GM18870 (cell line): ENCODE measurements around the gene STIM1.
A peak's percentile ranks its signal among the peaks of the same experiment; 100 is the strongest.
"Not testable (repeated sequence)": the region's sequence is repeated elsewhere in the genome, so short reads cannot be mapped to it uniquely, and the experiment has no call there.

Source experiments
- ATAC-seq: cut with Tn5 transposase; IDR thresholded peaks from one replicate; pipeline ENCODE4 v1.9.1; 2021; ENCODE audit warnings: moderate library complexity; ENCODE audit not compliant: unreplicated experiment

STIM1 gene

DNA sequence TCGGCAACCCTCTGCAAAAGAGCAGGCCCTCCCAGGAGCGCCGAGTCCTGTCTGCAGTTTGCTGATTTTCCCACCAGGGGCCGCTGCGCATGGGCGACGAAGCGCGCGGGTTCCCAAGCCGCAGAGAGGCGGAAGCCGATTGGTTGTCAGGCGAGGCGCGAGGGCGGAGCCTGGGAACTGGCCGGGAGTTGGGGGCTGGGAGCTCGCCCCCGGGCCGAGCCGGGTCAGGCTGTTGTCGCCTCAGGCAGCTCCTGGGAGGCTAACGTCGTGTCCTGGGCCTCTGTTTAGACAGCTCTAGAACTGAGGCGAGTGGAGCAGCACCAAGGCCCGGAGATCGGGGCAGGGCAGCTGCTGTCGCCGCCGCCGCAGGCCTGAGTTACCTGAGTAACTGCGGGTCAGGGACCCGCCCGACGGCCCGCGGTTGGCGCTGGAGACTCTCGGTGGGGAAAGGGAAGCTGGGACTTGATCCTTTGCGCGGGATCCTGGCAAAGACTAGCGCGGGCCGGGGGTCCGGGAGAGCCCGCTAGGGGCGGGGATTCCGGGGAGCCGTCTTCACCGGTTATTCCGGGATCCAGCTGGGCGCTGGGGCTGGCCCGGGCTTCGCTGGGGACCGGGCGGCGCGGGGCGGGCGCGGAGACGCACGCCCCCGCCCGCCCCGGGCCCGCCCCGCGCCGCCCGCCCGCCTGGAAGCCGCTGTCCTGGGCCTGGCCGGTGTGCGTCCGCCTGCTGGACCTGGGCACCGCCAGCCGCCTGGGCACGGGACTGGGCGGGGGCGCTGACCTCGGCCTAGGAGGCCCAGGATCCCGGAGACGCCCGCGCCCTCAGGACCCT lies at the start of gene STIM1:
TSS of gene STIM1 (plus strand) at position 688 of the 831 bp plus-strand sequence. CDS start 607 bp downstream, outside the sequence.
- ATAC-seq: peak; percentile 64

DNA sequence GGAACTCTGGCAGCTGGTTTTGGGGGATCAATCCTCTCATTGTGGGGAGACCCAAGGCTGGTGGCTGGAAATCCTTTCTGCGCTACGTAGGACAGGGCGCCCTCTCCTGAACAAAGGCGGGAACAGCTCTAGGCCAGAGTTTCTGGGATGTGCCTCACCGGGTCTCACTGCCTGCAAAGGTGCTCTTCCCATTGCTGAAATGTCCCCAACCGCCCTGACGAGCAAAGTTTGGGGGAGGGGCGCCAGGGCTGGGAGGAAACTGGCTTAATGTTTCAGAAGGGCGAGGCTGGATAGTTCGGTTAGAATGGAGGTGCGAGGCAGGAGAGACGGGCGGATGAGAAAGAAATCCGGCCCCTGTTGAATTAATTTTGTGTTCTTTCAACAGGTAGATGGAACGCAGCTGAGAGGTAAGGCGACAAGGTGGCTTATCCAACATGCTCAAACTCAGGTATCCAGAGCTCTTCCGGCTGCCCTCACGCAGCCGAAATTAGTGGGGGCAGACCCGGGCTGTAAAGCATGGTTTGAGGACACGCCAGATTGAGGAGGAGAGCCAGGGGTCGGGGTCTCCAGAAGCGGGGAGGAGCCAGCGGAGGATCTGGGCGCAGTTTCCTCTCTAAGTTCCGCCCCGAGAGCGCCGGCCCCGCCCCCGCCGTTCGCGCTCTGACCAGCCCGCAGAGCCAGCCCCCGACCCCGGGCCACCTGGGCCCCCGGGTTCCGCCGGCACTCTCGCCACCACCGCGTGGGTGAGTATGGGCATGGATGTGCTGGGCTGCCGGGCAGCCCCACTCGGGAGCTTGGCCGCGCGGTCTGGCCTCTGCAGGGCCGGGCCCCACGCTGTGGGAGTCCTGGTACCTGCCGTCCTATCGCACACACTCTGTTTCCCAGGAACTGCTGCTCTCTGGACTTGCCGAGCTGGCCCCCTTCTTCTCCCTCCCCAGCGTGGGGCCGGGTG lies 47.3 kb upstream of the STIM1 start, which contains the start of gene PGAP2:
TSS of gene PGAP2 (plus strand) at position 652 of the 952 bp plus-strand sequence. CDS start 2,700 bp downstream, outside the sequence.
- no peak for ATAC-seq

DNA sequence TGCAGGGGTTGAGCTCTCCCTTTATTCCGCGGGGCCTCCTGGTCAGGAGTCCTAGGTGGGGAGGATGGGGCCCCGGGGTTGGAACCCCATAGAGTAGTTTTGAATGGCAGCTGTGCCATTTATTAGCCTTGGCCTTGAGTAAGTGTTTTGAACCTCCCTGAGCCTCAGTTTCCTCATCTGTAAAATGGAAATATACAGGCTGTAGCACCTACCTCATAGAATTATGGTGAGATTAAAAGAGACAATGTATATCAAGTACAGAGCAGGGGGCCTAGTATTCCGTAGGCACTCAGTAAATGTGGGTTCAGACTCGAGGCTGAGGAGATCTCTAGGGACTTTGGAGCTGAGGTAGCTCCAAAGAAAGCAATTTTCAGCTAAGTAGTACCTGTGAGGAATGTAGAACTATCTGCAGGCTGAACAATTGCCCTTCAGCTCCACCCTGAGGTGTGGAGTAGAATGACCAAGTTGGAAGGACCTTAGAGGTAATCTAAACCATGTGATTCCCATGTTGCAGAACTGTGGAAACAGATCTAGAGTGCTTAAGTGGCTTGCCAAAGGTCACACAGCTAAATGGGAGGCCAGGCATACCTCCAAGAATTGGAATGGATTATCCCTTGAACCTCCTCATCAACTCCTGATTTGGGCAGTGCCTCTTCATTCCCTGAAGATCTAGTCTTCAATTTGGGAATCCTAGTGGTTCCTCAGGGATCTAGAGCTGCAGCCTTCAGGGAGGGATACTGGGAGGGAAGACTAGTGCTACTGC lies 46.4 kb upstream of the STIM1 start:
- ATAC-seq: peak; percentile 78

DNA sequence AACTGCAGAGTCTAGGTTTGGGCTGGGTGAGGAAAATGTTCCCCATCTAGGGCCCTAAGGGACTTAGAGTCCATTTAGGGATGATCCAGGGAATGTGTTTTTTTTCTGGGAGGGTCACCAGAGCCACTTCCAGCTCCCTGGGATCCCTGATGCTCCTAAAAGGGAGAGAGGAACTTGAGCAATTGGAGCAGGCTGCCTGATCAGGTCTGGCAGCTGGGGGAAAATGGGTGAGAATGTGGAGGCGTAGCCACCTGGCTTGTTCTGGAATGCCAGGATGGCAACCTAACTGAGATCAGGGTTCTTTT lies 45.9 kb upstream of the STIM1 start:
- no peak for ATAC-seq

DNA sequence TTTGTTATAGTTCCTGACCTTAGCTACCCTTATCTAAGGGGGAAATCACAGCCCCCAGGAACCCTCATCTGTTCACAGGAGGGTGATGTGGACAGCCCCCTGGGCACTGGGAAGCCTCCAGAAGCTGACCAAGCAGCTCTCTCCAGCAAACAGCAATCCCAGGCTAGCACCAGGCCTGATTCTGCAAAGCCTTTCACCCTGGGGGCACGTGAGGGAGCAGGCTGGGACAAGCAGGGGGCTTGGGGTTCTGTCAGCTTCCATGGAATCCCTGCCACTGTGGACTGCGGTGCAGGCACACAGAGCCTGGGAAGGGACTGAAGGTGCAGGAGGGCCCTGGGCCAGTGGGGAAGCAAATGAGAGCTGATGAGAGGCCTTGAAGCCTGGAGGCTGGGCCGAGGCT lies 45.0 kb upstream of the STIM1 start:
- no peak for ATAC-seq

DNA sequence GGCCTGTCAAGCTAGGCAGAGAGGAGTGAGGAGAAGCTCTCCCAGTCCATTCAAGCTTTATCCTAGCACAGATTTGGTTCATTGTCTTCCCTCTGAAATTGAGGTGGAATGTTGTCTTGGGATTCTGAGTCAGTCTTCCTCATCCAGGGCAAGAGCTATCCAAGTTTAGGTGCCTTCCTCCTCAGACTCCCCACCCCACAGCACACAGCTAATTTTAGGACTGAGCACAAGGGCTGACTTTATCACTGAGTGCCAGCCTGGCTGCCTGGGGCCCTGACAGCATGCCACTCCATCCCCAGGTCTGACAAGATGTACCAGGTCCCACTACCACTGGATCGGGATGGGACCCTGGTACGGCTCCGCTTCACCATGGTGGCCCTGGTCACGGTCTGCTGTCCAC lies 44.5 kb upstream of the STIM1 start:
- no peak for ATAC-seq

DNA sequence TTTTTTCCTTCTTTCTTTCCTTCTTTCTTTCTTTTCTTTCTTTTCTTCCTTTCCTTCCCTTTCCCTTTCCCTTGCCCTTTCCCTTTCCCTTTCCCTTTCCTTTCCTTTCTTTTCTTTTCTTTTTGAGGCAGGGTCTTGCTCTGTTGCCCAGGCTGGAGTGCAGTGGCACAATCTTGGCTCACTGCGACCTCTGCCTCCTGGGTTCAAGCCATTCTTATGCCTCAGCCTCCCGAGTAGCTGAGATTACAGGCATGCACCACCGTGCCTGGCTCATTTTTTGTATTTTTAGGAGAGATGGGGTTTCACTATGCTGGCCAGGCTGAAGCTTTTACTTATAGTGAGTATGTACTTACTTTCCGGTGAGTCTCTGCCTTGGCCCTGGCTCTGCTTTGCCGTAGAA lies 40.6 kb upstream of the STIM1 start:
- ATAC-seq: not testable (repeated sequence)

DNA sequence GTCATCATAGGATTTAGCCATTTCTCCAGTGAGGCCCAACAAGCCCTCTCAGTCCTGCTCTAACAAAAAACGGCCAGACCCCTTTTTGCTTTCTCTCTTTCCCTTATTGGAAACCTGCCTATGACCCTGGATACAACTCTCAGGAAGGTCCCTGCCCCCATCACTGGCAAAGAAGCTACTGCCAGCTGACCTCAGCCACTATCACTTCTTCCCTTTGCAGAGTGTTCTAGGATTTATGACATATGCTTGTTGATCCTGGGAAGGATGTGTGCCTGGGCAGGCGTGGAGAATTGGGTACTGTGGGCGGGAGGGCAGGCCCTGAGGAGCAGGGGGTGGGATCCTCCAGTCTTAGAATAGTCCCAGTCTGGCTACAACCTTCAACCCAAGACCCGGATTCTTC lies 39.6 kb upstream of the STIM1 start:
- no peak for ATAC-seq

DNA sequence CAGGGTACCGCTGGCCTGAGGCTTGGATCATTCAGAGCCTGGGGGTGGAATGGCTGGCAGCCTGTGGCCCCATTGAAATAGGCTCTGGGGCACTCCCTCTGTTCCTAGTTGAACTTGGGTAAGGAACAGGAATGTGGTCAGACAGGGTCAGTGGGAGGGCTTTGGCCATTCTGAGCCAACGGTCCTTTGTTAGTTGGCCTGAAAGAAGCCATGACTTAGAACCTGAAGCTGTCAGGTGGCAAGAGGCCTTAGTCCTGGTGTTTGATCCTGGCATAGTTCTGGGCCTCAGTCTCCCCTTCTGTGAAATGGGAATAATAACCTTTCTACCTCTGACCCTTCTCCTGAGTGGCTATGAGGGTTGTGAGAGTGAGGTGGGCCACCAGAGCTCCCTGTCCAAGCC lies 38.8 kb upstream of the STIM1 start:
- ATAC-seq: no peak

DNA sequence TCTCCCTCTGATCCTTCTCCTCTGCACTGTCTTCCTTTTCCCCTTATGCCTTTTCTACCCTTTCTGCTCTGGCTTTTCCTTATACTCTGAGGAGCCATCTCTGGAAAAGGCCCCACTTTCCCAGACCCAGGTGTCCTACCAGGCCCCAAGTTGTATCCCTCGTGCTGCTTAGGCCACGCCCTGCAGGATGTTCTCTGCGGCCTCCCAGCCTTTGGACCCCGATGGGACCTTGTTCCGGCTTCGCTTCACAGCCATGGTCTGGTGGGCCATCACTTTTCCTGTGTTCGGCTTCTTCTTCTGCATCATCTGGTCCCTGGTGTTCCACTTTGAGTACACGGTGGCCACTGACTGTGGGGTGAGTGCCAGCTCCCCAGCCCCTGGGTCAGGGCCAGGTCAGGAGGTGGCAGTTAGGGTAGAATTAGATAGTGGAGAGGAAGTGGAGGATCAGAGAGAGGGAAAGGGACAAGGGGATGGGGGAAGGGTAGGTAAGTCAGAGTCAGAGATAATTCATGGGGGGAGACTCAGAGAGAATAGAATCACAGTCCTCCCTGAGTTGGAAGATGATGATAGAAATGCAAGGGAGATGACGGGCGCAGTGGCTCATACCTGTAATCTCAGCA lies 38.2 kb upstream of the STIM1 start:
- ATAC-seq: no peak

DNA sequence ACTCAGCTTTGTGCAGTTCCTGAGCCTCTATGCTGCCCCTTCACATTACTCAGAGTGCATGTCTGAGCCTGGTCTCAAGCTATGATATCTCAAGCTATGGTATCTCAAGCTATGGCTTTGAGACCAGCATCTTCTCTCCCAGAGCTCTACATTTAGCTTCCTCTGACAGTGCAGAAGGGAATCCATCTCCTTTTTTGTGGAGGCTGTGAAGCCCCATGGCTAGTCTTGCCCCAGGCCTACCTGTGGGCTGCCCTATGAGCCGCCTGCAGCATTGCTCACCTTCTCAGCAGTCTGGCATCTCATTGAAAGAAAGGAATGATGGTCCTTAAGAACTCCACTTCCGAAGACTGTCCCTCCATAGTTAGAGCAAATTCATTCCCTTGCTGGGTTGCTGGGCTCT lies 34.5 kb upstream of the STIM1 start:
- no peak for ATAC-seq

DNA sequence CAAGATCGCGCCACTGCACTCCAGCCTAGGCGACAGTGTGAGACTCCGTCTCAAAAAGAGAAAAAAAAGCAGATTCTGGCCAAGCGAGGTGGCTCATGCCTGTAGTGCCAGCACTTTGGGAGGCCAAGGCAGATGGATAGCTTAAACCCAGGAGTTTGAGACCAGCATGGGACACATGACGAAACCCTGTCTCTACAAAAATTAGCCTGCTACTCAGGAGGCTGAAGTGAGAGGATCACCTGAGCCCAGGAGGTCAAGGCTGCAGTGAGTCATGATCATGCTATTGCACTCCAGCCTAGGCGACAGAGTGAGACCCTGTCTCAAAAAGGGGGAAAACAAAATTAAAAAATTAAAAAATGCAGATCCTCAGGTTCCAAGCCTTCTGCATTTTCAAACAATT lies 33.2 kb upstream of the STIM1 start:
- no peak for ATAC-seq

DNA sequence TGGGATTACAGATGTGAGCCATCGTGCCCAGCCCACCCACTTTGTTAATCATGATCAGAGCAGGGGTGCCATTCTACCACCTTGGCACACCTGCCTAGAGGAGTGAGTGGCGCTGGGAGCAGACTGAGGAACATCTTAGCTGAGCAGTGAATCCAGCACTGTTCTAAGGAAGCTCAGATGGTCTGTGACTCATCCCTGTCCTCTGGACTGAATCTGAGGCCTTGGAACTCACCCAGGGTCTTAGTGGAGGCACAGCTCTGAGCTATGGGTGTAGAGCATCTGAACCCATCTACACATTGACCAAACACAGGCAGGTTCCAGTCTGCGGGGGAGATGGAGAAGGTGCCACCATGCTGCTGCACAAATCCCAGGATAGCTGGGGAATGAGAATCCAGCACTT lies 32.2 kb upstream of the STIM1 start:
- no peak for ATAC-seq

DNA sequence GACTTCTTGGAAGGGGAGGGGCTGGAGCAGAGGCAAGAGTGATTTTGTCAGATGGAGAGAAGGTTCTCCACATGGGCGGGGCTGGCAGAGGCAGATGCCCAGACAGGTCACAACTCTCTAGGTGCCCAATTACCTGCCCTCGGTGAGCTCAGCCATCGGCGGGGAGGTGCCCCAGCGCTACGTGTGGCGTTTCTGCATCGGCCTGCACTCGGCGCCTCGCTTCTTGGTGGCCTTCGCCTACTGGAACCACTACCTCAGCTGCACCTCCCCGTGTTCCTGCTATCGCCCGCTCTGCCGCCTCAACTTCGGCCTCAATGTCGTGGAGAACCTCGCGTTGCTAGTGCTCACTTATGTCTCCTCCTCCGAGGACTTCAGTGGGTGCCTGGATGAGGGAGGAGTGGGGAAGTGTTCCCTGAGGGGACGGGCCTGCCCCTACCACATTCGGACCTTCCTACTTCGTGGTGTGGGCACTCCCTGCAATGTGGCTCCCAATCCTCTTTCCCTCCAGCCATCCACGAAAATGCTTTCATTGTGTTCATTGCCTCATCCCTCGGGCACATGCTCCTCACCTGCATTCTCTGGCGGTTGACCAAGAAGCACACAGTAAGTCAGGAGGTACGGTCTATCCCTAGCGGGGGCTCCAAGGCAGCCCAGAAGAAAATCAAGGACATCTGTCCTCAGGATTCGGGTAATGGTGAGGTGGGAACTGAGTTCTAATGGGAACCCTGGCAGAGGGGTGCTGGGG lies 31.5 kb upstream of the STIM1 start:
- no peak for ATAC-seq

DNA sequence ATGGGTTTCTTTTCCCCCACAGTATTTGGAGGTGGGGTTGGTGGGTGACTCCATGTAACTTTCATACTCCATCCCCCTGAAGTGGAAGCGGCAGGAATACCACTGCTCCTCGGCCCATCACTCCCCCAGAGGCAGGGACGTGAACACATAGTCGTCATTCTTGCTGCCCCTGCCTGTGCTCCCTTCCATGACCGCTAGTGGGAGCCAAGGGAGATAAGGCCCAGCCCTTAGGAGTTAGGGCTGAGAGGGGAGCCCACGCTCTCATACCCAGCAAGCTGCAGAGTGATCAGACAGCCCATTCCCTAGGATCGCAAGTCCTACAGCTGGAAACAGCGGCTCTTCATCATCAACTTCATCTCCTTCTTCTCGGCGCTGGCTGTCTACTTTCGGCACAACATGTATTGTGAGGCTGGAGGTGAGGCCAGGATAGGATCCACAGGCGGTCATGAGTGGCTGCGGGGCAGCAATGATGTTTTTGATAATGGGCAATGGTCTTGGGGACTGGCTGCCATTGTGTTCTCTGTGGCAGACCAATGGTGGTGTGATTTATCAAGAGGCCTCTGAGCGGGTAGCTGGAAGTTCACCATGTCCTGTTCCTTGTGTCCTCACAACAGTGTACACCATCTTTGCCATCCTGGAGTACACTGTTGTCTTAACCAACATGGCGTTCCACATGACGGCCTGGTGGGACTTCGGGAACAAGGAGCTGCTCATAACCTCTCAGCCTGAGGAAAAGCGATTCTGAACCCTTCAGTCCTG lies 30.6 kb upstream of the STIM1 start:
- ATAC-seq: no peak

DNA sequence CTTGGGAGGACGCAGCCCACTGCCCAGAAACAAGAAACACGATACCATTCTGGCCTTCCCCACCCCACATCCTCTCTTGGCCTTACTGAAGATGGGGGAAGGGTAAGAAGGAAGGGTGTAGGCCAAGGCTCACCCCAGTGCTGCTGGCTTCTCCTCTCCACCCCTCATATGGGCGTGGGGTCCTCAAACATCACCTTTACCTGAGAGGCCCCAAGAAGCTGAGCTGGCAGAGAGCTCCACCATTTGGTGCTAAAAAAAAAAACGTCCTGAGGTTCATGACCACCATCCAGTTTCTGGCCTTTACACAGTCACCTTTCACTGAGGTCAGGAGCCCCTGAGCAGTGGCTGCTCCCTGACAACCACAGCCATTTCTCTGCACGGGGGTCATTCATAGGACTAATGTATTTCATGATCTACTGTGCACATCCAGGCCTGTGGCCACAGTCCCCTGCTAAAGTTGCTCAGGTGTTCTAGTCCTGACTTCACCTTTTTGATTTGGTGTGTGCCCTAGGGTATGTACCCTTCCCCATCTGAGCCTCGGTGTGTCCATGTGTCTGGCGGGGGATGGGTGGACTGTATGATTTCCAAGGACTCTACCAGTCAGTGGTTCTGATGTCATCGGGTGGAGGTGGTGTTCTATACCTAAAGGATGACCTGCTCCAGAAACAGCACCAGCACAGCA lies 29.9 kb upstream of the STIM1 start:
- ATAC-seq: no peak

DNA sequence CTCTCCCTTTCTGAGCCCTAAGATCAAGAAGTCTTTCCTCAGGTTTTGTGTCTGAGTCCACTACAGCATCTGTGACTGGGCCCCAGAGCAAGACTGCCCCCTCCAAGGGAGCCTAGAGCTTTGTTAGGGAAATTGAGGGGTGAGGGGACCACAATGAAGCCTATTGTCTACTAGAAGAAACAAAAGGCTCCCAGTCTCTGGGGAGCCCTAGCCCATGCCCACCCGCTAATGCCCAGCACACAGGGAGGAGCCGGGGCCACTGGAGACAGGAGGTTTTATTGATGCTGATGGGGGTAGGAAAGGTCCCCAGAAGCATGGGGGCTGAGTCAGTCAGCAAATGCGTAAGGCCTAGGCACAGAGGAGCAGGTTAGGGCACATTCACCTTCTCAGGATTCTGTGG lies 28.7 kb upstream of the STIM1 start:
- no peak for ATAC-seq

DNA sequence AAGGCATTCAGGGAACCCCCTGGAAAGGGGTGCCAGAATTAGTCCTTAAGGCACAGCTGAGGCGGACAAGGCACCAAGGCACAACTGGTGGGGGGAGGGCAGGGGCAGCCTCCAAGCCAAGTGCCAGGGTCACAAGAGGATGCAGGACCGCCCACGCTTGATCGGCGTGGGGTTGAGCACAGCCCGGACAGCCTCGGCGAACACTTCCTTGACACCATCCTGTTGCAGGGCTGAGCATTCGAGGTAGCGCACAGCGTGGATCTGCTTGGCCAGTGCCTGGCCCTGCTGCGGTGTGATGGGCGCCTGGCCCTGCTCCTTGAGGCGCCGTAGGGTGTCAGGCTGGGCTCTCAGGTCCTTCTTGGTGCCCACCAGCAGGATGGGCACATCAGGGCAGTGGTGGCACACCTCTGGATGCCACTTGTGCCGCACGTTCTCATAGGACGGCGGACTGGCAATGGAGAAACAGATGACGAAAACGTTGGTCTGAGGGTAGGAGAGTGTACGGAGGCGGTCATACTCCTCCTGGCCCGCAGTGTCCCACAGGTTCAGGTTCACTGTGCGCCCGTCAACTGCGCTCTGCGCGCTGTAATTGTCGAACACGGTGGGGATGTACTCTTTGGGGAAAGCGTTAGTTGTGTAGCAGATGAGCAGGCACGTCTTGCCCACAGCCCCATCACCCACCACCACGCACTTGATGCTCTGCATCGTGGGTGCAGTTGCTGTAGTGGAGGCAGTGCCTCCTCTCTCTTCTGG lies 27.9 kb upstream of the STIM1 start:
- no peak for ATAC-seq
